Measurements from ENCODE around the gene DIAPH1.

DNA sequence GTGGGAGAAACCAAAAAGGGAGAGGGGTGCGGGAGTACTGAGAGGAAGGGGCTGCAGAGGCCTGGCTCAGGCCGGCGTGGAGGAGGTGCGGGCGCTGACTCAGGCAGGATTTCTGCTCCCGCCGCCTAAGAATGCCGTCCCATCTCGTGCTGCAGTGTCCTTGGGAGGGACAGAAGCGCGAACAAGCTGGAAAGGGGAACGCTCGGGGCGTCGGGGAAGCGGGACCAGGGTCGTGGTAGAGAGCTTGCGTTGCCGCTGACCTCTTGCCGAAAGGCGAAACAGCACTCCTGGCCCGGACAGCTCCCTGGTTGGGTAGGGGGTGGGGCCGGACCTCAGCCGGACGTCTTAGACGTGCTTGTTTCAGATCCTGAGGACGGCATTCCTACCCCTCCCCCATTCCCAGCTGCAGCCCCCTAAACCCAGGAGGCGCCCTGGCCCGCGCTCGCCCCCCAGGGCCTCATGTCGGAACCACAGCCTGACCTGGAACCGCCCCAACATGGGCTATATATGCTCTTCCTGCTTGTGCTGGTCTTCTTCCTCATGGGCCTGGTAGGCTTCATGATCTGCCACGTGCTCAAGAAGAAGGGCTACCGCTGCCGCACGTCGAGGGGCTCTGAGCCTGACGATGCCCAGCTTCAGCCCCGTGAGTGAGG is 19.1 kb upstream of the DIAPH1 start:
- TF ChIP-seq CTCF (IDR thresholded peaks at IDR 0.05): no peak
- TF ChIP-seq POLR2A (IDR thresholded peaks at IDR 0.05): no peak

All from vagina (tissue), 2 donors.